MM.1S (cell line): ENCODE data around the gene BPIFB2.

ENCODE experiments used
- DNase-seq: peaks from one replicate; pipeline ENCODE4 v3.0.0-alpha.2; 2015
- H2AFZ ChIP-seq: fragments of 300-600 bp; sonication (generic); 2 replicates; pipeline ENCODE4 v1.6.0; 2016; ENCODE audit warnings: antibody characterized with exemption, low read length
- H3F3A ChIP-seq: fragments of 300-600 bp; sonication (generic); 2 replicates; pipeline ENCODE4 v1.6.1; 2016; ENCODE audit warnings: mild to moderate bottlenecking, antibody characterized with exemption, low read length, moderate library complexity, mixed read lengths; ENCODE audit not compliant: insufficient read depth
- H3K27ac ChIP-seq: fragments of 300-600 bp; sonication (generic); 2 replicates; pipeline ENCODE4 v1.5.1; 2016; ENCODE audit warnings: mild to moderate bottlenecking, low read length
- H3K27me3 ChIP-seq: fragments of 300-600 bp; sonication (generic); replicated peaks from 2 replicates; pipeline ENCODE4 v1.6.0; 2016; ENCODE audit warnings: low read length; ENCODE audit not compliant: insufficient read depth
- H3K36me3 ChIP-seq: fragments of 300-600 bp; sonication (generic); replicated peaks from 2 replicates; pipeline ENCODE4 v1.6.1; 2016; ENCODE audit warnings: mild to moderate bottlenecking, low read length, mixed read lengths; ENCODE audit not compliant: insufficient read depth
- H3K4me1 ChIP-seq: fragments of 300-600 bp; sonication (generic); 2 replicates; pipeline ENCODE4 v1.6.1; 2016; ENCODE audit warnings: low read length, mixed read lengths
- H3K4me2 ChIP-seq: fragments of 300-600 bp; sonication (generic); 2 replicates; pipeline ENCODE4 v1.6.0; 2016; ENCODE audit warnings: low read depth, low read length
- H3K4me3 ChIP-seq: fragments of 300-600 bp; sonication (generic); 2 replicates; pipeline ENCODE4 v1.5.1; 2016; ENCODE audit warnings: low read length, mixed read lengths
- H3K79me2 ChIP-seq: fragments of 300-600 bp; sonication (generic); 2 replicates; pipeline ENCODE4 v1.6.1; 2016; ENCODE audit warnings: mixed run types, low read length, mixed read lengths
- H3K9ac ChIP-seq: fragments of 300-600 bp; sonication (generic); 2 replicates; pipeline ENCODE4 v1.6.1; 2016; ENCODE audit warnings: low read length, mixed read lengths
- H3K9me2 ChIP-seq: fragments of 300-600 bp; sonication (generic); replicated peaks from 2 replicates; pipeline ENCODE4 v1.6.1; 2016; ENCODE audit warnings: mild to moderate bottlenecking, low read length, mixed read lengths; ENCODE audit not compliant: insufficient read depth
- H3K9me3 ChIP-seq: fragments of 300-600 bp; sonication (generic); replicated peaks from 2 replicates; pipeline ENCODE4 v1.6.1; 2016; ENCODE audit warnings: mild to moderate bottlenecking, low read length, mixed read lengths; ENCODE audit not compliant: insufficient read depth
- H4K20me1 ChIP-seq: fragments of 300-600 bp; sonication (generic); 2 replicates; pipeline ENCODE4 v1.6.1; 2016; ENCODE audit warnings: mild to moderate bottlenecking, low read length, moderate library complexity, mixed read lengths; ENCODE audit not compliant: insufficient read depth
- EZH2 ChIP-seq: fragments of 300-600 bp; sonication (generic); optimal IDR thresholded peaks from 2 replicates; pipeline ENCODE3; 2017; ENCODE audit warnings: low read depth, mild to moderate bottlenecking, antibody characterized with exemption, low read length, mixed read lengths
- EZH2phosphoT487 ChIP-seq: fragments of 300-600 bp; sonication (generic); IDR thresholded peaks from 2 replicates; pipeline ENCODE4 v1.6.1; 2018; ENCODE audit warnings: antibody characterized with exemption, low read length
- TF ChIP-seq, protein P1 (sequence below): fragments of 300-600 bp; sonication (generic); IDR thresholded peaks from 2 replicates; pipeline ENCODE4 v1.5.1; 2016; ENCODE audit warnings: antibody characterized with exemption, low read length, mixed read lengths

BPIFB2 gene

DNA sequence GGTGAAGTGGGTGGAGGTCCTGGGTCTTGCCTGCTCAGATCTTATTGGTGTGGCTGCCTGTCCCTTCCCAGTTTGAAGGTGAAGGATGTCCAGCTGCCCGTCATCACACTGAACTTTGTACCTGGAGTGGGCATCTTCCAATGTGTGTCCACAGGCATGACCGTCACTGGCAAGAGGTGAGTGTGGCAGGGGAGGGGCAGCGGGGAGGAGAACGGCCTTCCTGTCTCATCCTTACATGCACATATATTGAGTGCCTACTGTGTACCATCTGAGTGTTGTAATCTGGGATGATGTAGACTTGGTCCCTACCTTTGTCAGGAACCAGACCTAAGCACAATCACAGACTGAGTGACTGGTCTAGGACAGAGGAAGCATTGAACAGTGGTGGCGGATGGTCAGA is 26.6 kb downstream of the BPIFB2 start:
- no peak overlapping the region for H3K9ac ChIP-seq
- H4K20me1 ChIP-seq, result no peaks in the 10 kb centered on the region
- peaks cover 53% of the 10 kb centered on the region for H3K27me3 ChIP-seq
- H3K4me3 ChIP-seq, result no peak overlapping the region
- H3K9me3 ChIP-seq, result no peaks in the 10 kb centered on the region
- no peaks in the 10 kb centered on the region for H3F3A ChIP-seq
- H3K4me2 ChIP-seq, result no peak overlapping the region
- H3K36me3 ChIP-seq, result no peaks in the 10 kb centered on the region
- H3K9me2 ChIP-seq, result no peaks in the 10 kb centered on the region
- H3K79me2 ChIP-seq, result no peaks in the 10 kb centered on the region
- H2AFZ ChIP-seq, result no peak overlapping the region
- H3K4me1 ChIP-seq, result no peaks in the 10 kb centered on the region
- DNase-seq, result no peak
- TF ChIP-seq EZH2 (no peak), EZH2phosphoT487 (no peak)
- TF ChIP-seq, protein P1, sequence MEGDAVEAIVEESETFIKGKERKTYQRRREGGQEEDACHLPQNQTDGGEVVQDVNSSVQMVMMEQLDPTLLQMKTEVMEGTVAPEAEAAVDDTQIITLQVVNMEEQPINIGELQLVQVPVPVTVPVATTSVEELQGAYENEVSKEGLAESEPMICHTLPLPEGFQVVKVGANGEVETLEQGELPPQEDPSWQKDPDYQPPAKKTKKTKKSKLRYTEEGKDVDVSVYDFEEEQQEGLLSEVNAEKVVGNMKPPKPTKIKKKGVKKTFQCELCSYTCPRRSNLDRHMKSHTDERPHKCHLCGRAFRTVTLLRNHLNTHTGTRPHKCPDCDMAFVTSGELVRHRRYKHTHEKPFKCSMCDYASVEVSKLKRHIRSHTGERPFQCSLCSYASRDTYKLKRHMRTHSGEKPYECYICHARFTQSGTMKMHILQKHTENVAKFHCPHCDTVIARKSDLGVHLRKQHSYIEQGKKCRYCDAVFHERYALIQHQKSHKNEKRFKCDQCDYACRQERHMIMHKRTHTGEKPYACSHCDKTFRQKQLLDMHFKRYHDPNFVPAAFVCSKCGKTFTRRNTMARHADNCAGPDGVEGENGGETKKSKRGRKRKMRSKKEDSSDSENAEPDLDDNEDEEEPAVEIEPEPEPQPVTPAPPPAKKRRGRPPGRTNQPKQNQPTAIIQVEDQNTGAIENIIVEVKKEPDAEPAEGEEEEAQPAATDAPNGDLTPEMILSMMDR, result no peak
- H3K27ac ChIP-seq, result no peak overlapping the region

DNA sequence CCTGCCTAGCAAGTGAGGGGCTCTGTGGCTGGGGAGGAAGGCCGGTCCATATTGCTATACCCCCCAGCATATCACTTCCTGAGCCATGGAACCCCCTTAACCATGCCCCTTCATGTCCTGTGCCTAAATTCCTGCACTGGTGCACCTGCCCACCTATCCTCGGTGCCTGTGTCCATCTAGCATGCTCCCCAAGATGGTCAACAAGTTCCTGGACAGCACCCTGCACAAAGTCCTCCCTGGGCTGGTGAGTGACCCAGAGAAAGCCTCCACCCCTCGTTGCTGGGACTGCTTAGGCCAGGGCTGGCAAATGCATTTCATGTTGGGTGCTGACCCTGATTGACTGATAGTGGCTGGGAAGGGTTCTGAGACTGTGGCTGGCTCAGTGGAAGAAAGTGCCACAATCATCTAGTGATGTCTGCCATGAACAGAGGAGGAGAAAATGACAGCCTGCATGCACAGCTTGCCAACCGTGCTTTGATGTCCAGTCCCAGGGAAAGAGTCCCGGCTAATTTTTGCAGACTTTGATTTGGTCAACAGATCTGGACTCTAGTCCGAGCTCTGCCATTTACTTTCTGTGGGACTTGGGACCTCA is 27.5 kb downstream of the BPIFB2 start:
- Histone ChIP-seq H3K36me3 (no peaks in the 10 kb centered on the region), H3K9ac (no peak overlapping the region), H3K27ac (no peak overlapping the region), H3K79me2 (no peaks in the 10 kb centered on the region), H3K9me2 (no peaks in the 10 kb centered on the region), H3F3A (no peaks in the 10 kb centered on the region), H3K4me3 (no peak overlapping the region), H3K9me3 (no peaks in the 10 kb centered on the region), H4K20me1 (no peaks in the 10 kb centered on the region), H3K4me1 (no peaks in the 10 kb centered on the region), H3K4me2 (no peak overlapping the region), H2AFZ (no peak overlapping the region), H3K27me3 (peaks cover 51% of the 10 kb centered on the region)
- no peak for TF ChIP-seq EZH2phosphoT487
- TF ChIP-seq, protein P1, result no peak
- no peak for TF ChIP-seq EZH2
- no peak for DNase-seq

DNA sequence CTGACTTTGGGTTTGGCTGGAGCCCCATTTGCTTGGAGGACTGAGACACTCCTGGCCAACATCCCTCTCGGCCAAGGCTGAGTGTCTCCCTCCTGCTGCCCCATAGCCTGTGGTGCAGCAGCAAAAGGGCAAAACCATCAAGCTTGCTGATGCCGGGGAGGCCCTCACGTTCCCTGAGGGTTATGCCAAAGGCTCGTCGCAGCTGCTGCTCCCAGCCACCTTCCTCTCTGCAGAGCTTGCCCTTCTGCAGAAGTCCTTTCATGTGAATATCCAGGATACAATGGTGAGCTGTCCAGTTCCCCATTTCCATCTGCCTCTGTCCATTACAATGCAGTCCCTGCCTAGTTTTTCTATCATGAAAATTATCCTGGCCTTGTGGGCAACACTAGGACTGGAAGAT is 30.0 kb downstream of the BPIFB2 start:
- TF ChIP-seq EZH2, result no peak
- TF ChIP-seq, protein P1, result no peak
- H3K4me1 ChIP-seq, result no peaks in the 10 kb centered on the region
- DNase-seq, result no peak

More for the DNA sequence above, 30.0 kb downstream of the BPIFB2 start:
- Histone ChIP-seq H3K36me3 (no peaks in the 10 kb centered on the region), H3K9me2 (no peaks in the 10 kb centered on the region), H3K4me2 (no peak overlapping the region), H2AFZ (no peak overlapping the region), H3K9me3 (no peaks in the 10 kb centered on the region), H3K9ac (no peak overlapping the region), H3F3A (no peaks in the 10 kb centered on the region), H4K20me1 (no peaks in the 10 kb centered on the region), H3K27me3 (peaks cover 47% of the 10 kb centered on the region), H3K4me3 (no peak overlapping the region), H3K27ac (no peak overlapping the region), H3K79me2 (no peaks in the 10 kb centered on the region)
